ENCODE results near the gene FARSA.

- TF ChIP-seq POLR2A (IDR thresholded peaks at IDR 0.05) = no peak
- no peak for TF ChIP-seq POLR2AphosphoS5 (IDR thresholded peaks at IDR 0.05)
- TF ChIP-seq CTCF (IDR thresholded peaks at IDR 0.05) = no peak
- TF ChIP-seq EP300 (IDR thresholded peaks at IDR 0.05) = no peak
Observed at GRCh38 chr19:12873891-12874745, 59.4 kb downstream of the FARSA start.

Data from upper lobe of left lung (tissue), 4 donors.